GM19452 (cell line): ENCODE measurements around the gene RMDN3.

Source experiments
- ATAC-seq: cut with Tn5 transposase; IDR thresholded peaks from one replicate; pipeline ENCODE4 v1.9.1; 2021; ENCODE audit not compliant: unreplicated experiment

The RMDN3 gene

GRCh38 chr15:40773496-40773895 is 18.4 kb upstream of the RMDN3 start:
- no peak for ATAC-seq

DNA sequence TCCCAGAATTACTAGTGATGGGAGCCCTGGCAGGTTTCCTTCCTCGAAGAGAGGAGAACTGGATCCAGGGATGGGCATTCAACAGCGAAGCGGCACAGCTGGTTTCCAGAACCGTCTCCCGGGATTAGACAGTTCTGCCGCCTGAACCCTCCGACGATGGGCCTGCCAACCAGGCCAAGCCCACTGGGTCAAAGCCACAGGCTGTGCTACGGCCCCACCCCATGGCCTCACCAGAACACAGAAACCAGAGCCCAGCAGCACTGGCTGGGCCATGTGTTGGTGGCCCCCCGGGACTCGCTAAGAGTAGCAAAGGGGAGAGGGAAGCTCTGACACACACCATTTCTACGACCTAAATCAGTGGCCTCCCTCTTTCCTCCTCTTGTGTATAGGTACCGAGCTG is 17.0 kb upstream of the RMDN3 start:
- ATAC-seq: no peak

- ATAC-seq: no peak
Measured at GRCh38 chr15:40771242-40771641, 16.2 kb upstream of the RMDN3 start.

DNA sequence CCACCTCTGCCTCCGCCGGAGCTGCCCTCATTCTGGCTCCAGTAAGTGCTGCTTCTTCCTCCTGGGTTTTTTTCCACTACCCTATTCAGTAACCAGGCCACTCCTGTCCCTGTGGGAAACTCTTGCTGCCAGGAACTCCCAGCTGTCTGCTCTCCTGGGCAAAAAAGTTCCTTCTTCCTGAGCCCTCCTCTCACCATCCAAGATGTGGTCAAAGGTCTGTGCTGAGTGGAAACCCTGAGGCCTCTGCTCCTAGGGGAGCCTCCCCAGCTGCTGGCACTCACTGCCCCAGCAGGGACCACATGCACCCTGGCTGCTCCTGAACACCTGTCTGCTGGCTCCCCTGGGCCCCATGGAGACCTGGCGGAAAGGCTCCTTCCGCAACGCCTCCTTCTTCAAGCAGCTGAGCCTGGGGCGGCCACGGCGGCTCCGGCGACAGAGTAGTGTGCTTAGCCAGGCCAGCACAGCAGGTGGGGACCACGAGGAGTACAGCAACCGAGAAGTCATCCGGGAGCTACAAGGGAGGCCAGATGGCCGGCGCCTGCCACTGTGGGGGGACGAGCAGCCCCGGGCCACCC is 15.2 kb upstream of the RMDN3 start:
- ATAC-seq: no peak

DNA sequence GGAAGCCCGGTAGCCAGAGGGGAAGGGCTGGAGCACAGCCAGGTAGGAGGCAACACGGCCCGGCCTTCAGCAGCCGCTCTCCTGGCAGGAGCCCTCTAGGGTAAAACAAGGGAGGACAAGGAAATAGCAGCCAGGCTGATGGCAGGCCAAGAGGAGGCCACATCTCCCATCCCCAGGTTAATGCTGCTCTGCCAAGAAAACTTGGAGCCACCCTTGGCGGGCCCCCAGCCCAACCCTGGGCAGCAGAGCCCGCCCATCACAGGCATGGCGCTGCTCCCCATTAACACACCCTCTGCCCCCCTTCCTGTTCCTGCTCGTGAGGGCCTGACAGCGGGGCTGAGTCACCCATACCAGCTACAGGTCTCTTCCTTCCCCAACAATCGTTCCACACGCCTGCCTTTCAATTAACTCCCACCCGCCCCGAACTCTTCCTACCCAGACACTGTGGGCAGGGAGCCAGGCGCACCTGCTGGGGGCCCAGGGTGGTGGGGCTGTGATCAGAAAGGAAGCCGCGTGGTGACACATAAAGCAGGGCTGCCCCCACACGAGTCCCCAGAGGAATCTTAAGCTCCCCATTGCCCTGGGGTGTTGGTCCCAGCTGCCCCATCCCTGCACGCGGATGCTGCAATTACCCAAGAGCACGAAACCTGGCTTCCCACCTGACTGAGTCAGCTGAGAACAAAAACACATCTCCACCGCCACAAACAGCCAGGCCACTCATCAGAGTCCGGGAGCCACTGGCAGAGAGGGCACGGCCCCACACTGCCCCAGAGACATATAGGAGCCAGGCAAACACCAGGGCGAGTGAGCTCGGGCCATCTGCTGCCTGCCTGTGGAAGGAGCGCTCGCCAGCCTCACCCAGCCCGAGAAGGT is 14.5 kb upstream of the RMDN3 start, which contains the start of gene C15orf62:
Gene C15orf62 (plus strand): TSS at position 707 of the 873 bp plus-strand sequence. CDS start 516 bp downstream, outside the sequence.
- peak; percentile 56 for ATAC-seq

- ATAC-seq: no peak
Measured at GRCh38 chr15:40768521-40769273, 13.6 kb upstream of the RMDN3 start.

DNA sequence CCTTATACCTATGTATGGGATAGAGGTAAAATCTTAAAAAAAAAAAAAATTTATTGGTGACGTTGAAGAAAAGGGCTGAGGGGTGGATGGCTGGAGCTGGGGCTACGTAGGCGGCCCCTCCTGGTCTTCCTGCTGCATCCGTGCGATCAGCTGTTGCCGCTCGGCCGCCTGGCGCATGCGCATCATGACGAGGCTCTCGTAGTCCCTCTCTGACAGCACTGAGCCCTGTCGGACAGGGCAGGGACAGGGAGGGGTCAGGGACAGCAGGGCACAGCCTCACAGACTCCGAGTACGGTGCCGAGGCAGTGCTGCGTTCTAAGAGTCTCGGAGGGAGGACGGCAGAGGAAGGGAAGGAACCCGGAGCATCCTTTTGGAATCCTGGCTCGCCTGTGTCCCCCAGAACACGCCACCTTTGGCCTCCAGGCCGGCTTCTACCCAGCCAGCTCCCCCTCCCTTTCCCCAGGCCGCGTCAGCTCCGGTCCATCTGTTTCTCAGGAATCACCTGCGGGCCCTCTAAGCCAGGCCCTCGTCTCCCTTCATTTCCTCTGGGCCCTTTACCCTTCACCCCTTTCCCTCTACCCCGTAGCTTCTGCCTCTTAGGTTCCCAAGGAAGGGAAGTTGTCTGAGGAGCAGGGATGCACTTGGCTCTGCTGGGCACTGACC is 12.9 kb upstream of the RMDN3 start:
- ATAC-seq: no peak

- ATAC-seq: no peak
Measured at GRCh38 chr15:40766906-40767837, 12.1 kb upstream of the RMDN3 start.

DNA sequence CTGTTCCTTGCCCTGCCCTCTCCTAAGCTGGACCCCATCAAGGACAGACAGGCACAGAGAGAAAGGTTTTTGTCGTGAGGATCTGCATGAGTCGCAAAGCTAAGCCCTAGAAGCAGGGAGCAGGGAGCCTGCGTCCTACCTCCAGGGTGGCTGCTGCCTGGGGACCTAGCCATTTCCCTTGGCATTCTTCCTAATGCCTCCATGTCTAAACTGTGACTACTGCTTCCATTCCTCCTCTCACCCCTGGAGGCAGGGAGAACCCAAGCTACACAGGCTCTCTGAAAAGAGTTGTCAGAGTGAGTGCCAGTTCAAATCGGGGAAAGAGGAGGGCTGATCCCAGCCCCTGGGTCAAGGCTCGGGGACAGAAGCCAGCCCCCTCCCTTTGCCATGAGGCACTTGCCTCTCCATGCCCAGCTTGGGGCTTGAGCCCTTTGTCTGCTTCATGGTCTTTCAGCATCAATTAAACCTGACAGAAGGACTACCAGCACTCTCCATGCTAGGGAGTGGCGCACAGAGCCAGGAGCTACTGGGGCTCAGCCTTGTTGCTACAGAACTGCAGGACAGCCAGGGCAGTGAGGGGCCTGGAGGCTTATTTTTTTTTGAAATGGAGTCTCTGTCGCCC is 11.3 kb upstream of the RMDN3 start:
- ATAC-seq: no peak

DNA sequence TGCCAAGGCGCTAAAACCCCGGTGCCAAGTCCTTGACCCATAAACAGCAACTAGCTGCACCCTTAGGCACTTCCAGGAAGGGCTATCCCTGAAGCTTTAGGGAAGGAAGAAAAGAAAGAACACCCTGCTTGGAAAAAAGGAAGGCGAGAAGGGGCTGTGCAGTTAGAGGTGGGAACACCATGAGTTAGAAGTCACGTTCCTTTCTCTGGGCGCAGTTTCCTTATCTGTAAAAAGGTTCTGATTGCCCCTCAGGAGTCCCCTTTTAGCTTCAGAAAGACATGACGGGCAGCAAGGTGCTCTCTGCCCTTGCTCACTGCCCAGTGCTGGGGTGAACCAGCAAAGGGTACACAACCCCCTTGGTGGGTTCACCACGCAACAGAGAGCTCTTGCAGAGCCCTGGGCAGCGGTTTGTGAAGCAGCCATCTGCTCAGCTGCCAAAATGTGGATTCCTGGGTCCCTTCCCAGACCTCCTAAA is 9.6 kb upstream of the RMDN3 start:
- ATAC-seq: no peak

DNA sequence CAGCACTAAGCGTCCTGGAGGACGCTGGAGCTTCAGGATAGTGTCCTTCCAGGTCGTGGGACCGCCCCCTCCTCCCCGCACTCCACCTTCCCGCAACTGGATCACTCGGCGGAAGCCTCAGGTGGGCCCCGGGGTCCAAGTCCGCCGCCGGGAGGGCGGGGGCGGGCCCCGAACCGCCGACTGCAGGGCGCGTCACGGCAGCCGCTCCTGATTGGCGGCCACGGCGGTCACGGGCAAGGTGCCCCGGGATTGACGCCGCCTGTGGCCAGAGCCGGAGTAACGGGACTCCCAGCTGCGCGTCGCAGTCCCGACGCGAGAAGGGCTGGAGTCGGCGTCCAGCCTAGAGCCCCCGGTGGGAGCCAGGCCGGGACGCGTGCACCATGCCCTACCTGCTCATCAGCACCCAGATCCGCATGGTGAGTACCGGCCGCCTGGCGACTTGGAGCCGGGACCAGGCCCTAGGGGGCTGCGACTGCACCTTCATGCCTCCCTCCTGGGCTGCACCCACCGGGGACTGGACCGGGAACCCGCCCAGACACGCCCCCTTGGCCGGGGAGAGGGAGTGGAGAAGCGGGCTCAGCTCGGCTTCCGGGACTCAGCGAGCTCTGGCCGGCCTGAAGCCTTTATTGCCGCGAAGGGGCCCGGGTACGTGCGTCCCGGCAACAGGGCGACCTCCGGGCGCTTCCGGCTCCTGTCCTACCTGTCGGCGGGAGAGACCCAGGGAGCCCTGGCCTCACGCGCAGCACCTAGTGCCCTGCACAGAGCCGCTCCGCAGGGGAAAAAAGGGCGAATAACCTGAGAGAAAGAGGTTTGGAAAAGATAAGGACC is 9.0 kb upstream of the RMDN3 start, which contains the start of gene GCHFR:
Gene GCHFR (plus strand): TSS at position 268 of the 828 bp plus-strand sequence. CDS start 113 bp downstream, at position 381.
- ATAC-seq: peak; percentile 43

GRCh38 chr15:40762919-40763800 is 8.1 kb upstream of the RMDN3 start:
- peak; percentile 5 for ATAC-seq

DNA sequence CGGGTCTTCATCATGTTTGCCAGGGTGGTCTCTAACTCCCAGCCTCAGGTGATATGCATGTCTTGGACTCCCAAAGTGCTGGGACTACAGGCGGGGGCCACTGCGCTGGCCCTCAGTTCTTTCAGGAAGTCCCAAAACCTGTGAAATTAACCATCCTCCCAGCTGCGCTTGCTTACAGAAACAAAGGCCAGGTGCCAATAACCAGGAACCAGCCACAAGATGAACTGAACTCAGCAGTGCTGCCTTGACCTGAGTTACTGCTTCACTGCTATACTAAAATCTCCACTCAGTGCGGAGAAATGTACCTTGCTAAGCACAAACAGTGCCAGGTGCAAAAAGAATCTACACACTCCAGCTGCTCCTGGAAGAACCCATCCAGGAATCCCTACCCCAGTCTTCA is 4.9 kb upstream of the RMDN3 start:
- ATAC-seq: no peak

DNA sequence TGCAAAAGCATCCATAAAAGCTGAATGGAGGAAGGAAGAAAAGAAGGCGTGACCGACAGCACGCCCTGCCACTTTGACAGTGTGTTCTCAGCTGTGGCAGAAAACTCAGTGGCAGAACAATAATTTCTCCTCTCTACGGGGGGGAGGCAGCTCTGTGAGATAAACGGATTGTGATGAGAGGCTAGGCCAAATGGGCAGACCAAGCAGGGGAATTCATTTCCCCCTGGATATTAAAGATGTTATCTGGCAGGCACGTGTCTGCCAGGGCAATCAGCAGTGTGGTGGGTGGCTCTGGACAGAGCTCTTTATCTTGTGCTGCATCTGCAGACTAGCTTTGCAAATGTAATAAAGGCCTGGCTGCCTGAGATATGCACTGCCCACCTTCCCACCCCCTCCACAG is 1.9 kb upstream of the RMDN3 start:
- ATAC-seq: no peak

- ATAC-seq: no peak
Measured at GRCh38 chr15:40755812-40756208, 756 bp upstream of the RMDN3 start.

DNA sequence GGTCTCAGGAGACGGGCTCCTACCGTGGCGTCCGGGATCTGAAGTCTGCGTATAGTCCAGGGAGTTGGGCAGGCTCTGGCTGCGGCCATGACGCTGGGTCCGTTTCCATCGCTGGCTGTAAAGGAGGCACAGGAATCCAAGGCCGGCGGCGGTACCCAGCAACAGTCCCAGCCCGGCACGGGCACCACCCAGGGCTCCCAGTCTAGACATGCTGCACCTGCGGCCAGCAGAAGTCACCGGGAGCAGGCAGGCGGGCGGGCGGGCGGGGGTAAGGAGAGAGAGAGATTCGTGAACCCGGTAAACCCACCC is 526 bp downstream of the RMDN3 start:
- no peak for ATAC-seq

DNA sequence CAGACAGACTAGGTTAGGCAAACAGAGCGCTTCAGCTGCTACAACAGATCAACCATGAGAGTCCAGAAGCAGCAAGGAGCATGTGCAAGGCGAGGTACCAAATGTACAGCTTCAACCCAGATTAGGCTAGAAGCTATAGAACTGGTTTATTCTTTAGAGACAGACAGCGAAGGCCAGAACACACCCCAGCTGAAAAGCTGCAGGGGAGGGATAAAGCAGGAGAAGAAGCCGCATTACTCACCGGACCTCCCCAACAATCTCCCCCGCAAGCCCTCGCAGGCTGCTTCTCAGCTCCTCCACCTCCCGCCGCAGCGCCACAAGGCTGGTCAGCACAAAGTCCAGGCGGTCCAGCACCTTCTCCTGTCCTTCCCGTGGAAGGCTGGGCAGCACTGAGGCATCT is 3.3 kb downstream of the RMDN3 start:
- ATAC-seq: no peak

DNA sequence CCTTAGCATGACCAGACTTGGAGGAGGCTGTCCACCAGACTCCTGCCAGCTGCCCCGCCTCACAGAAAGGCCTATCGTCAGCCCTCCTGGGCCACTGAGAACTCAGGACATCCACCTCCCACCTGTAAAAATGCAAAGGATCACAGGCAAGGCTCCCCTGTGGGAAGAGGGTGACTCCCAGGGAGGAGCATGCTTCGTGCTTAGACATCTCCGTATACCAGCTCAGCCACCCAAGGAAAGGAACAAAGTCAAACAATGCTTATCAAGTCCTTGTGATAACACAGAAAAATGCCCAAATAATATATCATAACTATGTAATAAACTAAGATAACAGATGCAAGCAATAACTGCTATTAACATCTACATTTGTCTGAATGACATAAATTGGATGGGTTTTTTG is 4.2 kb downstream of the RMDN3 start:
- no peak for ATAC-seq
